Endothelial cell of umbilical vein (primary cell): ENCODE results near the gene ITGA1.

ENCODE experiments used
- EZH2 ChIP-seq: IDR thresholded peaks from 2 replicates; pipeline ENCODE4 v1.6.1; 2012; ENCODE audit warnings: borderline replicate concordance, low read depth, mild to moderate bottlenecking, moderate library complexity, low read length, inconsistent platforms; ENCODE audit not compliant: severe bottlenecking
- POLR2AphosphoS5 ChIP-seq: IDR thresholded peaks from 2 replicates; pipeline ENCODE4 v1.6.1; 2012; ENCODE audit warnings: low read depth, mild to moderate bottlenecking, control low read depth, low read length, moderate library complexity; ENCODE audit not compliant: insufficient read depth
- TF ChIP-seq, protein P1 (sequence below), 2 donors: IDR thresholded peaks; 1 replicate in 1 of 2; 2 replicates in 1 of 2; pipeline ENCODE4 v1.5.1; 2011; ENCODE audit warnings: low read length in 2 of 2, mild to moderate bottlenecking in 2 of 2, moderate library complexity in 2 of 2, control low read depth in 1 of 2, inconsistent platforms in 1 of 2, low read depth in 1 of 2; ENCODE audit not compliant: insufficient read depth in 1 of 2; ENCODE audit errors: extremely low read depth in 1 of 2
- TF ChIP-seq, protein P2 (sequence below): IDR thresholded peaks from 2 replicates; pipeline ENCODE4 v1.6.1; 2011; ENCODE audit not compliant: insufficient read depth, insufficient read length

DNA sequence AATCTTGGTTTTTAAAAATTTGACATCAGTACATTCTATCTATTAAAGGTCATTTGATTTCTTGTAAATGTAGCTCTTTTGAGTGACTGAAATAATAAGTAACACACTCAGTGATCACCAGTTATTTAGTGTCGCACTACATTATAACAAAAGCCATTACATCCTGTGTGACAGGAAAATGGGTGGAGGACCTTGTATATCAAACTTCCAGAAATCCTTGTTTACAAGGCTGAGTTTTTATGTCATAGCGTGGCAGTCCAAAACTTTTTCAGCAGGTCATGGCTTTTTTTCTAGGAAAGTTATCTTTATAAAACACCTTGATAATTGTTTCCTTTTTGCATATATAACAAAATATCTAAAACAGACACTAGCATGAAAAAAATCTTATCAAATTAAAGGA, 14.4 kb upstream of the ITGA1 start:
- TF ChIP-seq, protein P1, sequence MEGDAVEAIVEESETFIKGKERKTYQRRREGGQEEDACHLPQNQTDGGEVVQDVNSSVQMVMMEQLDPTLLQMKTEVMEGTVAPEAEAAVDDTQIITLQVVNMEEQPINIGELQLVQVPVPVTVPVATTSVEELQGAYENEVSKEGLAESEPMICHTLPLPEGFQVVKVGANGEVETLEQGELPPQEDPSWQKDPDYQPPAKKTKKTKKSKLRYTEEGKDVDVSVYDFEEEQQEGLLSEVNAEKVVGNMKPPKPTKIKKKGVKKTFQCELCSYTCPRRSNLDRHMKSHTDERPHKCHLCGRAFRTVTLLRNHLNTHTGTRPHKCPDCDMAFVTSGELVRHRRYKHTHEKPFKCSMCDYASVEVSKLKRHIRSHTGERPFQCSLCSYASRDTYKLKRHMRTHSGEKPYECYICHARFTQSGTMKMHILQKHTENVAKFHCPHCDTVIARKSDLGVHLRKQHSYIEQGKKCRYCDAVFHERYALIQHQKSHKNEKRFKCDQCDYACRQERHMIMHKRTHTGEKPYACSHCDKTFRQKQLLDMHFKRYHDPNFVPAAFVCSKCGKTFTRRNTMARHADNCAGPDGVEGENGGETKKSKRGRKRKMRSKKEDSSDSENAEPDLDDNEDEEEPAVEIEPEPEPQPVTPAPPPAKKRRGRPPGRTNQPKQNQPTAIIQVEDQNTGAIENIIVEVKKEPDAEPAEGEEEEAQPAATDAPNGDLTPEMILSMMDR (IDR thresholded peaks at IDR 0.05; ENCODE audit: extremely low read depth in 1 of 2, insufficient read depth in 1 of 2, low read depth in 1 of 2, low read length in 2 of 2) = no peak
- TF ChIP-seq EZH2 (no peak), POLR2AphosphoS5 (no peak)
- TF ChIP-seq, protein P2, sequence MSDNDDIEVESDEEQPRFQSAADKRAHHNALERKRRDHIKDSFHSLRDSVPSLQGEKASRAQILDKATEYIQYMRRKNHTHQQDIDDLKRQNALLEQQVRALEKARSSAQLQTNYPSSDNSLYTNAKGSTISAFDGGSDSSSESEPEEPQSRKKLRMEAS = no peak
